Fibroblast of skin of scalp (primary cell): Measurements from ENCODE around the gene MINK1.

Source experiments
- DNase-seq: peaks from one replicate; pipeline ENCODE4 v3.0.0-alpha.2; 2013

MINK1 gene

DNA sequence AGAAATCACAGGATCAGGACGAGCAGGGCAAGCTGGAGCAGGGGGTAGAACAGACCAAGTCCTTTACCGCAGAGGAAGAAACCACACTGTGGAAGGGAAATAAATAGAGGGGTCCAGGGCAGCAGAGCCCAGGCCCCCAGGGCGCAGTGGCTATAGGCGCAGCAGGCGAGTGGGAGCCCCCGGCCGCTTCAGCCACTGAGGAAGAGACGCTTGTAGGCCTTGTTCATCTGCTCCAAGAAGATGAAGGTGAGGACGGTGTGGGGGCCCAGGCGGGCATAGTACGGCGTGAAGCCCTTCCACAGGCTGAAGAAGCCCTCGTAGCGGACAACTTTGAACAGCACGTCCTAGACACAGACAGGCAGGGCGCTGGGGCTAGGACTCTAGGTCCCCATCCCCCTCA, 104.4 kb downstream of the MINK1 start:
- no peak for DNase-seq

DNA sequence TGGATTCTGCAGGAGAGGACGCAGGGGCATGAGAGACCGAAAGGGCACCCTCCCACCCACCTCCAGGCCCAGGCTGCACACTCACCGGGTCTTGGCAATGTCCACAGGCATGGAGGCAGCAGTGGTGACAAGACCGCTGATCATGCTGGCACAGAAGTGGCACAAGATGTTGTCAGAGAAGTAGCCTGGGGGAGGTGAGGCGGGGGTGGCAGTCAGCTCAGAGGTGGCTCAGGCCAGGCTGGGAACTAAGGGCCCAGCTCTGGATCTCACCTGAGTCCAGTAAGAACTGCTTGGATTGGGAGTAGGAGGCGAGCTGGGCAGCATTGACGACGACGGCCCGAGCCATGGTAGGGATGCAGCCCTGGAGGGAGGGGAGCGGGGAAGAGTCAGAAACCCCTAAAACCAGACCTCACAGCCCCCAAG, 104.9 kb downstream of the MINK1 start:
- DNase-seq, result no peak

DNA sequence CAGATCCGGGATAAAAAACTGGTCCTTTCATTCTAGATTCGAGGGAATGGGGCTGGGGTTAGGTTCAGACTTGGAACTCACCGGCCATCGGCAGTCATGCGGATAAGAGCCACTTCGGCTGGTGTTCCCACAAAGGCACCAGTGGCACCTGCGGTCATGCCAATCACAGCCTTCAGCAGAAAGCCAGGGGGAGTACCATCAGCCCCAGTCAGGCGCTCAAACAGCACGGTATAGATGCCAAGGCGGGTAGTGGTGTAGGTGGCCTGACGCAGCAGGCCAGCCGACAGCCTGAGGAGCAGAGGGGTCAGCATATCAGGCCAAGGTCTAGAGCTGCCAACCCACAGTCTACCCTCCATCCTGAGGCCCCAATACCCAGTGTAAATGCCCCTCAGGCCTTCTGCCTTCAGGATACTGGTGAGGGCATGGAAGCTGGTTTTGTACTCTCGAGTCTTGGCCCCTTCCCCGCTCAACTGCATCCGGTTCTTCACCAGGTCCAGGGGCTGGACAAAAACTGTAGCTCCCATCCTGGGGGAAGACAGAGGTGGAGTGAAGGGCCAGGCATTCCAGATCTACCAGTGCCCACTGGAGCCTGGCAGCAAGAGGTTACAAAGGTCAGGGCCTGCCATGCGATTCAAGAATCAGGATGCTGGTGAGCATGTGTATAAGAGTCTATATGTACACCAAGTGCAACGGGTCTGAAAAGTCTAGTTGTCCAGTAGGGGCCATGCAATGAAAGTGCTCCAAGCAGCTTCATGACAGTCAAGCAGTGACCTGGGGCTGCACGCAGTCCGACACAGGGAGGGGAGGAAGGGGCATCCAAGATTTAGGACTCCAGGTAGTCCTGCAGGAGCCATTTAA, 105.8 kb downstream of the MINK1 start:
- no peak for DNase-seq

DNA sequence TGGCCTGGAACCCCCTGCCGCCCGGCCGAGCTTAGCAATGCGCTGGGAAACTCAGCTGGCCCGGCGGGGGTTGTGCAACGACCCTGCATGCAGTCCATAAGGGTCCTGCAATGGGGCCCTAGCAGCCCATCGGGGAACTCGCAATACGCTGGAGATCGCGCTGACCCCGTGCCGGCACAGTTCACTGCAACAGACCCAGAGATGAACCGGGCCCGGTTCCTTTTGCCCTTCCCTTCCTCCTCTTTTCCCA, 106.3 kb downstream of the MINK1 start:
- DNase-seq, result no peak

DNA sequence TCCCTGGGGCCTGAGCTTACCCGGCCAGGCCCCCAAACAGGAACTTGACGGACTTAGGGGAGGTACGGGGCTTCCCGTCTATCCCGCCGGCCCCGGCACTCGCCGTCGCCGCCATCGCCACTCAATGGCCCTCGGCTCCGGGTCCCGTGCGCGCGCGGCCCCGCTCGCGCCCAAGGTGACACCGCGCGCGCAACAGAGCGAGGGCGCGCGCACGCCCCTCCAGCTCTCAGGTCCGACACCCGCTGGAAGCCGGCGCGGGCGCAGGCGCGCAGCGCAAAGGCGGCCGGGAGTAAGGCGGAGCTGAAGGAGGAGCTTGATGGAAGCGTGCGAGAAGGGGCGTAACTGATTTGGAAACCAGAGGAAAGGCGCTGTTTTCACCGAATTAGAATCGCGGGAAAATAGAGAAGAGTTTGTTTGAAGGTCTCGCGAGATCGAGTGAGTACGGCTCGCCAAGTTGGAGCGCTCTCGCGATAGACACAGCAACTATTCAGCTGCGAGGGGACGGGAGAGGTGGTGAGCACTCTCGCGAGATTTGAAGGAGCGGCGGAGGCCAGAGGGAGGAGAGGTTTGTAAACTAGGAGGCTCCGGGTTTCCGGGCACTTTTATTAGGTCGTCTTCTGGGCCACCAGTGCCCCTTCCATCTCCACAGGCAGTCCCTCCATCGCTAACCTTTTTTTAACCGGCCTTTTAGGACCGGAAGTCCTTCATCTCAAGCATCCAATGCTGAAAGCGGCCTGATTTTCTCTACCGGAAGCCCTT, 106.8 kb downstream of the MINK1 start, which contains the start of the genes RNF167 and SLC25A11:
TSS of gene RNF167 (plus strand) at position 473 of the 759 bp plus-strand sequence. CDS start 642 bp downstream, outside the sequence.
TSS of gene SLC25A11 (minus strand) at position 251 of the 759 bp plus-strand sequence. CDS start at position 115, 136 bp downstream.
- peak; percentile 100 for DNase-seq

DNA sequence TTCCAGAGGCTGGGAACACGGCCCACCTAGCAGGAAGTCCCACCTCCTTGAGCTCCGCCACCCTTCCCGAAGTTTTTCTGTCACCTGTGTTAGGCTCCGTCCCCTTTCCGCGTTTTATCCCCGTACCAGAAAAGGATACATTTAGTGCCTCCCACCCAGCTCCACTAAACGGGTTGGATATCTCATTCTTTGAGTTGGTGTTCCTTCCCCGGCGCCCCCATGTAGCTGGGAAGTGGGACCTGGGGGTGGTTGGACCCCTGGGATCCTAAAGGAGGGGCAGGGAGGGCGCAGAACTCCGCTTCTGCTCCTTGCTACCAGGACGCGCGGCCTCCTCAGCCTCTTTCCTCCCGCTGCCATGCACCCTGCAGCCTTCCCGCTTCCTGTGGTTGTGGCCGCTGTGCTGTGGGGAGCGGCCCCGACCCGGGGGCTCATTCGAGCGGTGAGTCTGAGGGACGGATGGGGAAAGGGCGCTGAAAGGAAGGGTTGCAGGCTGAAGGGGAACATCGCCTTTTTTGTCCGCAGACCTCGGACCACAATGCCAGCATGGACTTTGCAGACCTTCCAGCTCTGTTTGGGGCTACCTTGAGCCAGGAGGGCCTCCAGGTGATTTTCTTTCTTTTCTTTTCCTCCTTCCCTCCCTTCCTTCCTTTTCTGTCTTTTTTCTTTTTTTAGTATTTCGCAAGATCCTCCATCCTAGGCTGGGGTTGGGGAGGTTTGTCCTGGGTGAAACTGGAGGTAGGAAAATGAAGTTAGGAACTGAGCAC, 107.6 kb downstream of the MINK1 start:
- DNase-seq, result no peak

DNA sequence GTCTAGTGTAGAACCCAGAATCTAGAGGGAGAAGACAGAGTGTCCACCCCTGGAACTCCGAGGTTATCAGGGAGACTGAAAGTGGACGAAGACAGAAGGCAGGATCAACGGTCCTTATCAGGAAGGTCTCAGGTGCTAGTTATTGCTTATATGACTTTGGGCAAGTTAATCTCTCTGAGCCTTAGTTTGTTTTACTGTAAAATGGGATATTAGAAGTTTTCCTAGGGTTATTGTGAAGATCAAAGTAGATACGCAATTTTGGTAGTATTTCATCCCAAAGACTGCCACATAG, 108.1 kb downstream of the MINK1 start:
- no peak for DNase-seq

DNA sequence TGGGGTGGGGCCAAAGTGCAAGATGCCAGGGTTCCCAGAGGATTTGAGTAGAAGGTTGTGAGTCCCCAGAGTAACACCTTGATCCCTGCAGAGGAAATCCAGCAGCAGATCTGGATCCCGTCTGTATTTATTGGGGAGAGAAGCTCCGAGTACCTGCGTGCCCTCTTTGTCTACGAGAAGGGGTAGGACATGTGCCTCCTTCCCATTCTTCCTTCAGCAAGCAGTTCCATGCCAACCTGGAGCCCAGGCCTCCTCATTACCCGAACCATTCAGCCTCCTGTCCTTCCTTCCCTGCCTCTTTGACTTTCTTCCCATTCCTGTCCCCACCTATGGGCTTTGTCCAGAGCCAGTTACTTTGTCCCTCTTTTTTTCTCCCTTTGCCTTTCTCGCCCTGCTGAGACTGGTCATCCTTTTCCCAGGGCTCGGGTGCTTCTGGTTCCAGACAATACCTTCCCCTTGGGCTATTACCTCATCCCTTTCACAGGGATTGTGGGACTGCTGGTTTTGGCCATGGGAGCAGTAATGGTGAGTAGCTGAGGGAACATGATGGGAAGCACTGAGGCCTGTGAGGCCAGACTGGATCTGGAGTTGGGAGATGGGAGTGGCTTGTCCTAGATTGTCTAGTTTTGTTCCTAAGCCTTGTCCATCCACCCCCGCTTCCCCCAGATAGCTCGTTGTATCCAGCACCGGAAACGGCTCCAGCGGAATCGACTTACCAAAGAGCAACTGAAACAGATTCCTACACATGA, 109.8 kb downstream of the MINK1 start:
- no peak for DNase-seq

DNA sequence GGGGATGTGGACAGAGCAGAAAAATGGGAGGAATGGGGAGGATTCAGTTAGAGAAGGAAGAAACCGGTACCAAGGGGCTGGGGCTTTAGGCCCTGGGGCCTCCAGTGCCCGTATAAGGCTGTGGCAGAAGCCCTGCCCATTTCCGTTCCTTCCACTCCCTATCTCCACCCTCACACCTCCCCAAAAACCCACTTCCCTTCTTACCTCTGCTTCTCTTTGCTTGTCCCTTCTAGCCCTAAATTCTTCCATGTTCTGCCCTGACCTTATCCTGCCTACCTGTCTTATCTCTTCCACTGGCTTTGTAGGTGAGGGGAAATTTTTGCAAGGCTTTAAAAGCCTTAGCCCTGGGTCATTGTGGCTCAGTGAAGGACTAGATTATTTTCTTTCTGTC, 111.0 kb downstream of the MINK1 start:
- DNase-seq, result no peak

DNA sequence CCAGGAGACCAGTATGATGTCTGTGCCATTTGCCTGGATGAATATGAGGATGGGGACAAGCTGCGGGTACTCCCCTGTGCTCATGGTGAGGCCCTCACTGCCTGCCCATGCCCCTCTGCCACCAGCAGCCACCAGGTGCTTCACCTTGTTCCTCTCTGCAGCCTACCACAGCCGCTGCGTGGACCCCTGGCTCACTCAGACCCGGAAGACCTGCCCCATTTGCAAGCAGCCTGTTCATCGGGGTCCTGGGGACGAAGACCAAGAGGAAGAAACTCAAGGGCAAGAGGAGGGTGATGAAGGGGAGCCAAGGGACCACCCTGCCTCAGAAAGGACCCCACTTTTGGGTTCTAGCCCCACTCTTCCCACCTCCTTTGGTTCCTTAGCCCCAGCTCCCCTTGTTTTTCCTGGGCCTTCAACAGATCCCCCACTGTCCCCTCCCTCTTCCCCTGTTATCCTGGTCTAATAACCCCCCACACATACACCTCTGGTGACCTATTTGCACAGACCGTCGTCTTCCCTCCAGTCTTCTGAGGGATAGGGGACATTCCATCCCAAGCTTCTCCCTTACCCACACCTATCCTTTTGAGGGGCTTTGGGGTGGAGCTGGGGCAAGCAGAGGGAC, 111.5 kb downstream of the MINK1 start:
- no peak for DNase-seq

DNA sequence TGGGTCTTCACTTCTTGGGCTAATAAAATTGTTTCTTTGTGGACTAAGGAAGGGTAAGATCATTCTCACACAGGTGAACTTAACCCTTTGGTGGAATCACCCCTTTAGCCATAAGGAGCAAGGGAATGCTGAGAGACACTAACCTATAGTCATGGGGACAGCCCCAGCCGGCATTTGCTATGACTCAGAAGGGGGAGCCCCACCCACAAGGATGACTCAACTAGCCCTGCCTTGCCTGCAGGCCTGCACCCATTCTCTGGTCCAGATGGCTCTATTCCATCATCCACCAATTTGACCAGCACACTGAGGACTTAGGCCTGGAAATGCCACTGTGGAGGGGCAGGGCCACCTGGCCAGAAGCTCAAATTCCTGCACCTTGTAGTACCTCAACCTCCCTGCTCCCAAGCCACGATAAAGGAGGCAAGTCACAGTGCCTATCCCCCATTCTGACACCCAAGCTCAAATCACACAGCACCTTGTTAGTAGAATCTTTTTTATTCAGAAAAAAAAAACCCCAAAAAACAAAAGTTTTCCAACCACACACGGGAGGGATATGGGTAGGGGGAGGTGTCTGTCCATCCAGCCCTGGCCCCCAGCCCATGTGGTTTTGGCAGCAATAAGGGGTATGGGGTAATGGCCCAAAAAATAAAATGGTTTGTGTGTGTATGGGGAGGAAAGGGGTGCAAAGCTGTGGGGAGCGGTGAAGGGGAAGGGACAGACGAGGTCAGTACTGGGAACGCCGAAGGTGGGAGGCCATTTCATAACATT, 112.2 kb downstream of the MINK1 start:
- peak; percentile 90 for DNase-seq

DNA sequence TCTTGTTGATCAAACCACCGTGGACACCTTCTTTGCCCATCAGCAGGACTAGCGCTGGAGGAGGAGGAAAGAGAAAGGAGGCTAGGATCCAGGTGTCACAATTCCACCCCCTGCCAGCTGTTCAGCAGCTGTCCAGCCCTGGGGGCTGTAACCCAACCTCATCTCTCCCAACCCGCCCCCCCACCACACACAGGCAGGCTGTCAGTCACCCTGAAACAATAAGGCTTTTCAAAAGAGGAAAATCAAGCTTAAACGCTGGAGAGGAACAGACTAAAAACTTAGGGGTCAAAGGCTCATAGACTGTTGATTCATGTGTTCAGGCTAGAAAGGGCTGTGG, 112.8 kb downstream of the MINK1 start:
- no peak for DNase-seq

DNA sequence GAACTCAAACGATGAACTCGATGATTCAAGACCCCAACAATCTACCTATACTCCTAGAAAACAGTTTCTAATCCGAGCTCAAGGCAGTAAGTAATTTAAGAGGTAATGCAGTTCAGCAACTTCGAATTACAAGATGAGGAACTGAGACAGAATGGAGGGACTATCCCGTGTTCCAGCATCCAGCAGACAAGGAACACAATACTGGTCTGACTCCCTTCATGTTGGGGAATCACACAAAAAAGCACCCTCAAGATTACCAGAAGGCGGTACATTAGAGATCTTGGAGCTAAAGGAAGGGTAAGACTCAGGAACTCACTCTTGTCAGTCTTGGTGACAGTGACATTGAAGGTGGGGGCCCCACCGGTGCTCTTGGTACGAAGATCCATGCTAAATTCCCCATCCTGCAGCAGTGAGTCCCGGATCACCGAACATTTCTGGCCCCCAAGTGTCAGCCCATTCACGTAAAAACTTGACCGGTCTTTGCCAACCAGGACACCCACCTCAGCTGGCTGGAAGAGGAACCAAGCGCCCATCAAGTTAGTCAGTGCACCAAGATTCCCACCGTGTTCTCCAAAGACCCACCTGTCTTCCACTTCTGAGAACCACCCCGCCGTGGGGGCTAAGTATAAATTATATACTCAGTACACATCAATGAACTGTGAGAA, 113.3 kb downstream of the MINK1 start:
- no peak for DNase-seq

DNA sequence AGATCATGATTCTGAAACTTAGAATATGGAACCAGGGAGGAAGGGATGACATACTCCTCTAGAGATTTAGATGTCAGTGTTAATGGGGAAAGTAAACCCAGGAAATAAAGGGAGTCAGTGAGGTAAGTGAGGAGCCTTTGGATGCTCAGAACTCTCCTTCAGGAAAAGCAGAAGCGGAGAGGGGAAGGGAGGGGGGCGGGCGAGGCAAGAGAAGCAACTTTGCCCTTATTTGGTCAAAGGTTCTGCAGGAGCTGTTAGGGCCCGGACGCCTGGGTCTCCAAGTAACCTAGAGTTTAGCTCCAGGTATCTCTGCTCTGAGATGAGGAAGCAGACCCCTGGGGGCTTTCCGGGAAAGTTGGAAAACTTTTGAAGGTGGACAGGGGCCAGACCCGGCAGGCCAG, 113.9 kb downstream of the MINK1 start:
- DNase-seq, result peak; percentile 54
